ENCODE data around the gene PSG7.
"Not testable (repeated sequence)": the region's sequence is repeated elsewhere in the genome, so short reads cannot be mapped to it uniquely, and the experiment has no call there.

DNA sequence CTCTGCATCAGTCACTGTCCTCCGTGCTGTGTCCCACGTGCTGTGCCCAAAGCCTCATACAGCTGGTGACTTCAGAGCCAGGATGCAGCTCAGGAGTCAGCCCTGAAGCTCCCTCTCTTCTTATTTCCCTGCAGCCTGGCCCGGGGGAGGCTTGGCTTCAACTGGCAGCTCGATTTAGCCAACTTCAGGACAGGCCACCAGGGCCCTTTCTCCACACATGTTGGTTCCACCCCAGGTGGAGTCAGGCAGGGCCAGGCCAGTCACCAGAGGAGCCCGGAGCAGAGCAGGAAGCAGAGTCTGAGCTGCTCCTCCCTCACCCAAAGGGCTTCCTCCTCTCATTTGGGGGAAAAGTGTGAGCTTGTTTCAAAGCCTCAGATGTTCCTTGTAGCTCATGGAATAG is 30.8 kb downstream of the PSG7 start:
- not testable (repeated sequence) for TF ChIP-seq NAIF1 (CRISPR knock-in tag; IDR thresholded peaks at IDR 0.05; ENCODE audit: borderline replicate concordance); ZNF263 (CRISPR knock-in tag; IDR thresholded peaks at IDR 0.05); TBP (CRISPR knock-in tag; IDR thresholded peaks at IDR 0.05); EP300 (IDR thresholded peaks at IDR 0.05; ENCODE audit: low read depth in 2 of 2, low read length in 2 of 2); EP300 (CRISPR knock-in tag; IDR thresholded peaks at IDR 0.05; ENCODE audit: borderline replicate concordance); GABPB1 (CRISPR knock-in tag; IDR thresholded peaks at IDR 0.05); SP2 (CRISPR knock-in tag; IDR thresholded peaks at IDR 0.05); ZFY (CRISPR knock-in tag; IDR thresholded peaks at IDR 0.05); ERF (CRISPR knock-in tag; IDR thresholded peaks at IDR 0.05); MYC (CRISPR knock-in tag; IDR thresholded peaks at IDR 0.05; ENCODE audit: borderline replicate concordance)
- TF ChIP-seq, protein P1, sequence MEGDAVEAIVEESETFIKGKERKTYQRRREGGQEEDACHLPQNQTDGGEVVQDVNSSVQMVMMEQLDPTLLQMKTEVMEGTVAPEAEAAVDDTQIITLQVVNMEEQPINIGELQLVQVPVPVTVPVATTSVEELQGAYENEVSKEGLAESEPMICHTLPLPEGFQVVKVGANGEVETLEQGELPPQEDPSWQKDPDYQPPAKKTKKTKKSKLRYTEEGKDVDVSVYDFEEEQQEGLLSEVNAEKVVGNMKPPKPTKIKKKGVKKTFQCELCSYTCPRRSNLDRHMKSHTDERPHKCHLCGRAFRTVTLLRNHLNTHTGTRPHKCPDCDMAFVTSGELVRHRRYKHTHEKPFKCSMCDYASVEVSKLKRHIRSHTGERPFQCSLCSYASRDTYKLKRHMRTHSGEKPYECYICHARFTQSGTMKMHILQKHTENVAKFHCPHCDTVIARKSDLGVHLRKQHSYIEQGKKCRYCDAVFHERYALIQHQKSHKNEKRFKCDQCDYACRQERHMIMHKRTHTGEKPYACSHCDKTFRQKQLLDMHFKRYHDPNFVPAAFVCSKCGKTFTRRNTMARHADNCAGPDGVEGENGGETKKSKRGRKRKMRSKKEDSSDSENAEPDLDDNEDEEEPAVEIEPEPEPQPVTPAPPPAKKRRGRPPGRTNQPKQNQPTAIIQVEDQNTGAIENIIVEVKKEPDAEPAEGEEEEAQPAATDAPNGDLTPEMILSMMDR (CRISPR knock-in tag; IDR thresholded peaks at IDR 0.05), result not testable (repeated sequence)
- TF ChIP-seq, protein P2, sequence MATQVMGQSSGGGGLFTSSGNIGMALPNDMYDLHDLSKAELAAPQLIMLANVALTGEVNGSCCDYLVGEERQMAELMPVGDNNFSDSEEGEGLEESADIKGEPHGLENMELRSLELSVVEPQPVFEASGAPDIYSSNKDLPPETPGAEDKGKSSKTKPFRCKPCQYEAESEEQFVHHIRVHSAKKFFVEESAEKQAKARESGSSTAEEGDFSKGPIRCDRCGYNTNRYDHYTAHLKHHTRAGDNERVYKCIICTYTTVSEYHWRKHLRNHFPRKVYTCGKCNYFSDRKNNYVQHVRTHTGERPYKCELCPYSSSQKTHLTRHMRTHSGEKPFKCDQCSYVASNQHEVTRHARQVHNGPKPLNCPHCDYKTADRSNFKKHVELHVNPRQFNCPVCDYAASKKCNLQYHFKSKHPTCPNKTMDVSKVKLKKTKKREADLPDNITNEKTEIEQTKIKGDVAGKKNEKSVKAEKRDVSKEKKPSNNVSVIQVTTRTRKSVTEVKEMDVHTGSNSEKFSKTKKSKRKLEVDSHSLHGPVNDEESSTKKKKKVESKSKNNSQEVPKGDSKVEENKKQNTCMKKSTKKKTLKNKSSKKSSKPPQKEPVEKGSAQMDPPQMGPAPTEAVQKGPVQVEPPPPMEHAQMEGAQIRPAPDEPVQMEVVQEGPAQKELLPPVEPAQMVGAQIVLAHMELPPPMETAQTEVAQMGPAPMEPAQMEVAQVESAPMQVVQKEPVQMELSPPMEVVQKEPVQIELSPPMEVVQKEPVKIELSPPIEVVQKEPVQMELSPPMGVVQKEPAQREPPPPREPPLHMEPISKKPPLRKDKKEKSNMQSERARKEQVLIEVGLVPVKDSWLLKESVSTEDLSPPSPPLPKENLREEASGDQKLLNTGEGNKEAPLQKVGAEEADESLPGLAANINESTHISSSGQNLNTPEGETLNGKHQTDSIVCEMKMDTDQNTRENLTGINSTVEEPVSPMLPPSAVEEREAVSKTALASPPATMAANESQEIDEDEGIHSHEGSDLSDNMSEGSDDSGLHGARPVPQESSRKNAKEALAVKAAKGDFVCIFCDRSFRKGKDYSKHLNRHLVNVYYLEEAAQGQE (IDR thresholded peaks at IDR 0.05; ENCODE audit: borderline replicate concordance in 1 of 2, low read depth in 1 of 2, low read length in 2 of 2), result not testable (repeated sequence)
- TF ChIP-seq, protein P3, sequence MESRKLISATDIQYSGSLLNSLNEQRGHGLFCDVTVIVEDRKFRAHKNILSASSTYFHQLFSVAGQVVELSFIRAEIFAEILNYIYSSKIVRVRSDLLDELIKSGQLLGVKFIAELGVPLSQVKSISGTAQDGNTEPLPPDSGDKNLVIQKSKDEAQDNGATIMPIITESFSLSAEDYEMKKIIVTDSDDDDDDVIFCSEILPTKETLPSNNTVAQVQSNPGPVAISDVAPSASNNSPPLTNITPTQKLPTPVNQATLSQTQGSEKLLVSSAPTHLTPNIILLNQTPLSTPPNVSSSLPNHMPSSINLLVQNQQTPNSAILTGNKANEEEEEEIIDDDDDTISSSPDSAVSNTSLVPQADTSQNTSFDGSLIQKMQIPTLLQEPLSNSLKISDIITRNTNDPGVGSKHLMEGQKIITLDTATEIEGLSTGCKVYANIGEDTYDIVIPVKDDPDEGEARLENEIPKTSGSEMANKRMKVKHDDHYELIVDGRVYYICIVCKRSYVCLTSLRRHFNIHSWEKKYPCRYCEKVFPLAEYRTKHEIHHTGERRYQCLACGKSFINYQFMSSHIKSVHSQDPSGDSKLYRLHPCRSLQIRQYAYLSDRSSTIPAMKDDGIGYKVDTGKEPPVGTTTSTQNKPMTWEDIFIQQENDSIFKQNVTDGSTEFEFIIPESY (CRISPR knock-in tag; IDR thresholded peaks at IDR 0.05), result not testable (repeated sequence)
- TF ChIP-seq, protein P4, sequence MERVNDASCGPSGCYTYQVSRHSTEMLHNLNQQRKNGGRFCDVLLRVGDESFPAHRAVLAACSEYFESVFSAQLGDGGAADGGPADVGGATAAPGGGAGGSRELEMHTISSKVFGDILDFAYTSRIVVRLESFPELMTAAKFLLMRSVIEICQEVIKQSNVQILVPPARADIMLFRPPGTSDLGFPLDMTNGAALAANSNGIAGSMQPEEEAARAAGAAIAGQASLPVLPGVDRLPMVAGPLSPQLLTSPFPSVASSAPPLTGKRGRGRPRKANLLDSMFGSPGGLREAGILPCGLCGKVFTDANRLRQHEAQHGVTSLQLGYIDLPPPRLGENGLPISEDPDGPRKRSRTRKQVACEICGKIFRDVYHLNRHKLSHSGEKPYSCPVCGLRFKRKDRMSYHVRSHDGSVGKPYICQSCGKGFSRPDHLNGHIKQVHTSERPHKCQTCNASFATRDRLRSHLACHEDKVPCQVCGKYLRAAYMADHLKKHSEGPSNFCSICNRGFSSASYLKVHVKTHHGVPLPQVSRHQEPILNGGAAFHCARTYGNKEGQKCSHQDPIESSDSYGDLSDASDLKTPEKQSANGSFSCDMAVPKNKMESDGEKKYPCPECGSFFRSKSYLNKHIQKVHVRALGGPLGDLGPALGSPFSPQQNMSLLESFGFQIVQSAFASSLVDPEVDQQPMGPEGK (CRISPR knock-in tag; IDR thresholded peaks at IDR 0.05), result not testable (repeated sequence)
- TF ChIP-seq, protein P5, sequence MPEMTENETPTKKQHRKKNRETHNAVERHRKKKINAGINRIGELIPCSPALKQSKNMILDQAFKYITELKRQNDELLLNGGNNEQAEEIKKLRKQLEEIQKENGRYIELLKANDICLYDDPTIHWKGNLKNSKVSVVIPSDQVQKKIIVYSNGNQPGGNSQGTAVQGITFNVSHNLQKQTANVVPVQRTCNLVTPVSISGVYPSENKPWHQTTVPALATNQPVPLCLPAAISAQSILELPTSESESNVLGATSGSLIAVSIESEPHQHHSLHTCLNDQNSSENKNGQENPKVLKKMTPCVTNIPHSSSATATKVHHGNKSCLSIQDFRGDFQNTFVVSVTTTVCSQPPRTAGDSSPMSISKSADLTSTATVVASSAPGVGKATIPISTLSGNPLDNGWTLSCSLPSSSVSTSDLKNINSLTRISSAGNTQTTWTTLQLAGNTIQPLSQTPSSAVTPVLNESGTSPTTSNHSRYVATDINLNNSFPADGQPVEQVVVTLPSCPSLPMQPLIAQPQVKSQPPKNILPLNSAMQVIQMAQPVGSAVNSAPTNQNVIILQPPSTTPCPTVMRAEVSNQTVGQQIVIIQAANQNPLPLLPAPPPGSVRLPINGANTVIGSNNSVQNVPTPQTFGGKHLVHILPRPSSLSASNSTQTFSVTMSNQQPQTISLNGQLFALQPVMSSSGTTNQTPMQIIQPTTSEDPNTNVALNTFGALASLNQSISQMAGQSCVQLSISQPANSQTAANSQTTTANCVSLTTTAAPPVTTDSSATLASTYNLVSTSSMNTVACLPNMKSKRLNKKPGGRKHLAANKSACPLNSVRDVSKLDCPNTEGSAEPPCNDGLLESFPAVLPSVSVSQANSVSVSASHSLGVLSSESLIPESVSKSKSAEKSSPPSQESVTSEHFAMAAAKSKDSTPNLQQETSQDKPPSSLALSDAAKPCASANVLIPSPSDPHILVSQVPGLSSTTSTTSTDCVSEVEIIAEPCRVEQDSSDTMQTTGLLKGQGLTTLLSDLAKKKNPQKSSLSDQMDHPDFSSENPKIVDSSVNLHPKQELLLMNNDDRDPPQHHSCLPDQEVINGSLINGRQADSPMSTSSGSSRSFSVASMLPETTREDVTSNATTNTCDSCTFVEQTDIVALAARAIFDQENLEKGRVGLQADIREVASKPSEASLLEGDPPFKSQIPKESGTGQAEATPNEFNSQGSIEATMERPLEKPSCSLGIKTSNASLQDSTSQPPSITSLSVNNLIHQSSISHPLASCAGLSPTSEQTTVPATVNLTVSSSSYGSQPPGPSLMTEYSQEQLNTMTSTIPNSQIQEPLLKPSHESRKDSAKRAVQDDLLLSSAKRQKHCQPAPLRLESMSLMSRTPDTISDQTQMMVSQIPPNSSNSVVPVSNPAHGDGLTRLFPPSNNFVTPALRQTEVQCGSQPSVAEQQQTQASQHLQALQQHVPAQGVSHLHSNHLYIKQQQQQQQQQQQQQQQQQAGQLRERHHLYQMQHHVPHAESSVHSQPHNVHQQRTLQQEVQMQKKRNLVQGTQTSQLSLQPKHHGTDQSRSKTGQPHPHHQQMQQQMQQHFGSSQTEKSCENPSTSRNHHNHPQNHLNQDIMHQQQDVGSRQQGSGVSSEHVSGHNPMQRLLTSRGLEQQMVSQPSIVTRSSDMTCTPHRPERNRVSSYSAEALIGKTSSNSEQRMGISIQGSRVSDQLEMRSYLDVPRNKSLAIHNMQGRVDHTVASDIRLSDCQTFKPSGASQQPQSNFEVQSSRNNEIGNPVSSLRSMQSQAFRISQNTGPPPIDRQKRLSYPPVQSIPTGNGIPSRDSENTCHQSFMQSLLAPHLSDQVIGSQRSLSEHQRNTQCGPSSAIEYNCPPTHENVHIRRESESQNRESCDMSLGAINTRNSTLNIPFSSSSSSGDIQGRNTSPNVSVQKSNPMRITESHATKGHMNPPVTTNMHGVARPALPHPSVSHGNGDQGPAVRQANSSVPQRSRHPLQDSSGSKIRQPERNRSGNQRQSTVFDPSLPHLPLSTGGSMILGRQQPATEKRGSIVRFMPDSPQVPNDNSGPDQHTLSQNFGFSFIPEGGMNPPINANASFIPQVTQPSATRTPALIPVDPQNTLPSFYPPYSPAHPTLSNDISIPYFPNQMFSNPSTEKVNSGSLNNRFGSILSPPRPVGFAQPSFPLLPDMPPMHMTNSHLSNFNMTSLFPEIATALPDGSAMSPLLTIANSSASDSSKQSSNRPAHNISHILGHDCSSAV (CRISPR knock-in tag; IDR thresholded peaks at IDR 0.05; ENCODE audit: borderline replicate concordance), result not testable (repeated sequence)

All from HepG2 (cell line).